ENCODE results near the gene MYL7.

MYL7 gene

DNA sequence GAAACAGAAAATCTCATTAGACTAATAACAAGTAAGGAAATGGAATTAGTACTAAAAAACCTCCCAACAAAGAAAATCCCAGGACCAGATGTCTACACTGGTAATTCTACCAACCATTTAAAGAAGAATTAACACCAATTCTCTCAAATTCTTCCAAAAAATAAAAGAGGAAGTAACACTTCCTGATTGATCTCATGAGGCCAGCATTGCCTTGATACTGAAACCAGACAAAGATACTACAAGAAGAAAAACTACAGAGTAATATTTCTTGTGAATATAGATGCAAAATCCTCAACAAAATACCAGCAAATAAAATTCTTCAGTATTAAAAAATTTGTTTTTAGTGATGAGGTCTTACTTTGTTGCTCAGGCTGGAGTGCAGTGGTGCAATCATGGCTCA is 26.8 kb upstream of the MYL7 start:
- DNase-seq = no peak

GRCh38 chr7:44163591-44163990 is 22.5 kb upstream of the MYL7 start:
- no peak for DNase-seq

GRCh38 chr7:44162785-44163395 is 21.8 kb upstream of the MYL7 start:
- DNase-seq = no peak

DNA sequence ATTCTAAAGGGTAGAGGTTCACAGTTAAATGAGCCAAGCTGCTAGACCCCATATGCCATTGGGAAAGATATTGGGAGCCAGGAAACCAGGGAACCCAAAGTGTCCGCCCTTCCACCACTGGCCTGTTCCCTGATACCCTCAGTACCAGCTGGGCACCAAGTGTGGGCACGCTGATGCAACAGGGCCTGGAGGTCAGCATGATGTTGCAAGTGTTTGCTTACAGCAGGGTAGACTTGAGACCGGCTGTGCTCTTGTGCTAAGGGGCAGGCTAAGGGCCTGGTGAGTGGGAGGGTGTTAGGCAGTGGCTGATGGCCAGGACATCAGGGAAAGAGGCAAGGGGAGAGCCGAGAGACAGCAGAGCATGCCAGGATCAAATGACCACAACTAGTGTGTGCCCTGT is 21.0 kb upstream of the MYL7 start:
- DNase-seq = no peak

GRCh38 chr7:44161371-44161770 is 20.2 kb upstream of the MYL7 start:
- DNase-seq = no peak

GRCh38 chr7:44159824-44160630 is 18.9 kb upstream of the MYL7 start:
- no peak for DNase-seq

GRCh38 chr7:44158873-44159631 is 17.9 kb upstream of the MYL7 start:
- DNase-seq = no peak

DNA sequence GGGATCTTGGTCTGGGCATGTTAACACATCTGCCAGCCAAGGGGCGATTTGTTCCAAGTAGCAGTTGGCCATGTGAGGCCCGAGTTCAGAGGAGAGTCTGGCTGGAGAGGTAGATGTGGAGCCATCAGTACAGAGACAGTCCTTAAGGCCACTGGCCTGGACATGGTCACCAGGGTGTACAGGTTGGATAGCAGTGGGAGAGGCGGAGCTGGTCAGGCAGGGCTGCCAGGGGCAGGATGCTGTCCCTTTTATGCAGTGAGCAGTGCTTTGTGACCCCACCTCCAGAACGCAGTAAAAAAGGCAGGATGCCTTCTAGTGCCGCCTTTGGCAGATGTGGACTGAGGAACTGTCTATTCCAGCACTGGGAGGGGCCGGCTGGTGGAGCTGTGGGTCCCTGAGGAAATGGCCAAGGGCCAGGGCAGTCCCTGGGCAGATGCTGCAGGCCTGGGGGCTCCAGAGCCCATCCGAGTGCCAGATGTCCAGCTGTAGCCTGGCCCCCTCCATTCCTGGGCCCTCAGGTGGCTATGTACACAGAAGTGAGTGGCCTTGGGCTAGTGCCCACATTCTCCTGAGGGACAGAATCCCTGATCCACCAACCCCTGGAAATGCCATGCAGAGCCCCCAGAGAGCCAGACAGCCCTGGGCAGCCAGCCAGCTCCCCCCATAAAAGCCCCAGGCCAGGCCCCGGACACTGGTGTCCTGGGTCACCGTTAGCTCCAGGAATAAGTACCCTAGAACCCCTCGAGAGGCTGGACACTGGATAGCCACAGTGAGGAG is 17.2 kb upstream of the MYL7 start:
- DNase-seq = no peak

- DNase-seq = no peak
Measured at GRCh38 chr7:44157116-44158080, 16.3 kb upstream of the MYL7 start.

GRCh38 chr7:44156453-44157010 is 15.4 kb upstream of the MYL7 start:
- DNase-seq = no peak

DNA sequence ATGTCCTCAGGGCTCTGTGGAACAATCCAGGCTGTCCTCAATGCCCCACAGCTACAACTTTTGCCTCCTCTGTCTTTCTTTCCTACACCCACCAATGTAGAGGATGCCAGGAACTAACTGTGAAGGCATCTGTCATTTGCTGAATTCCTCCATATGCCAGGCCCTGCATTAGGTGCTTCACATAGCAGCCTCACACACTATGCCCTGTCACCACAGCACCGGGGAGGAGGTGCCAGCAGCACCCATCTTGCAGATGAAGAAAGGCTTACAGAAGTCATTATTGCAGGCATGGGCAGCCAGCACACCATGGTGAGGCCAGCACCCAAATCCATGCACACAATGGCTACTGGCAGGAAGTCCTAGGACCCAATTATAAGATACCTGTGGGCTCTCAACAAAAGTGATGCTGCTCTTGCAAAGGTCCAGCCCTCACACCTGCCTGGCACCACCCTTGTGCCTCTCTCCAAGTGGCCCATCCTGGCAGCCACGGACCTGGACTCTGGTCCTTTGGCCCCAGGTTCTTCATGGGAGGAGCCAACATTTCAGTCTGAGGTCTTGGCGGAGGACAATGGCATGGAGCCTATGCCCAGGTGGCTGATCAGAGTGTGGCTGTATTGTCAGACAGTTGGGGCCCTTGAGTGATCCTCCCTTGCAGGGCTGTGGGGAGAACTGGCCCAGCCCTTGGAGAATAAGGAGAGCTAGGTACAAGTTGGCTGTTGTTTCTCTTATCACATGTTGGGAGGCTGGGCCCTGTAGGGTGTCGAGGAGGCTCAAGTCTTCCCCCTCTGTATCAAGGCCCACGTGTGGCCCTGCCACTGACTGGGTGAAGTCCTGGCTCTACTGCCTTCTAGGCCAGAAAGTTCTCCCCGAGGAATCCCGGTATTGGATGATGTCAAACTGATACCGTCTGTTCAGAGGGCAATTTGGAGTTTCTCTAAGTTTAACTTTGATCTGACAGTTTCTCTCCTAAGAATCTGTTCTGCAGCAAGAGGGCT is 14.4 kb upstream of the MYL7 start:
- no peak for DNase-seq

GRCh38 chr7:44154703-44155102 is 13.6 kb upstream of the MYL7 start:
- DNase-seq = no peak

GRCh38 chr7:44153948-44154335 is 12.8 kb upstream of the MYL7 start:
- no peak for DNase-seq

GRCh38 chr7:44152971-44153947 is 12.1 kb upstream of the MYL7 start:
- no peak for DNase-seq

GRCh38 chr7:44151956-44152355 is 10.8 kb upstream of the MYL7 start:
- no peak for DNase-seq

DNA sequence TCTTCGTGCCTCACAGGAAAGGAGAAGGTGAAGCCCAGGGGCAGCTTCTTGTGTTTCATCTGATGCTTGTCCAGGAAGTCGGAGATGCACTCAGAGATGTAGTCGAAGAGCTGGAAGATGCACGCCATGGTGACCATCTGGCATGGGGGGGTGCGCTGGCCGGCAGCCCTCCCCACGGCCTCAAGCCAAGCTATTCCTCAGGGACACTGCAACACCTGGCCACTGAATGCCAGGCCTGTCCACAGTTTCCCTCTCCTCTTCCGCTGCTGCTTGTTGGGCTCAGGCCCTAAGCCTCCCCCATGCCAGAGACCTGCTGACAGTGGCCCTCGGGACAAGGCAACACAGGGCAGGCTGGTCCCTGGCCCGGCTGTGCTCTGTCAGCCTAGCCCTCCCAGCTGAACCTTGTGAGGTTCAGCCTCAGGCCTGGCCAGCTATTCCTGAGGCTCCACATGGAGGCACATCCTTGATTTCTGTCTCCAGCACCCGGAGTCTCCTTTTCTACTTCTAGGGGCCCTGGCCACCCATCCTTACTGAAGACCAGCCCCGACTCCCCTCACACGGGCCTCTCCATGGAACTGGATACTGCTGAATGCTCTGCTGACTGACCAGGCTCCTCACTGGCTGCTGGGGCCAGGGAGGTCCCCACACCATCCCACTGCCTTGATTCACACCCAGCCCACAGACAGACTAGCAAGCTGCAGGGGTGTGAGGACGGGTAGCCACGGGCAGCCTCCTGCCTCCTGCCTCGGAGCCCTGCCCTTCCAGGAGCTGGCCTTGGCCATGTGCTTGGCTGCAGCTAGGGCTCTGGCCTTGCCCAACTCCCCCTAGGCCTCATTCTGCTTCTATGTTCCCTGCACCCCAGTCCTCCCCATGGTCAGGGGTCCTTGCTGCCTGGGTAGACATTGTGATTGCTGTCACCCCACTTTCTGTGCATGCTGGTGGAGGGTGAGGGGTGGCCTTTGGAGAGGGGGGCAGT is 10.1 kb upstream of the MYL7 start:
- DNase-seq = no peak

- DNase-seq = no peak
Measured at GRCh38 chr7:44150466-44150832, 9.3 kb upstream of the MYL7 start.

Data from stimulated activated naive CD4-positive, alpha-beta T cell treated with Interleukin-2 at 50 U/mL for 16 hours (primary cell).